22Rv1 (cell line): ENCODE data around the gene KCNJ14.

Experiments used
- ZFX ChIP-seq: fragments of 450-650 bp; IDR thresholded peaks from 2 replicates; pipeline ENCODE4 v1.6.1; 2017; ENCODE audit warnings: antibody characterized with exemption, borderline replicate concordance
- TF ChIP-seq, protein P1 (sequence below): fragments of 450-650 bp; IDR thresholded peaks from 2 replicates; pipeline ENCODE4 v1.5.1; 2017; ENCODE audit warnings: mild to moderate bottlenecking

GRCh38 chr19:48471836-48472235 lies 16.5 kb downstream of the KCNJ14 start:
- TF ChIP-seq, protein P1, sequence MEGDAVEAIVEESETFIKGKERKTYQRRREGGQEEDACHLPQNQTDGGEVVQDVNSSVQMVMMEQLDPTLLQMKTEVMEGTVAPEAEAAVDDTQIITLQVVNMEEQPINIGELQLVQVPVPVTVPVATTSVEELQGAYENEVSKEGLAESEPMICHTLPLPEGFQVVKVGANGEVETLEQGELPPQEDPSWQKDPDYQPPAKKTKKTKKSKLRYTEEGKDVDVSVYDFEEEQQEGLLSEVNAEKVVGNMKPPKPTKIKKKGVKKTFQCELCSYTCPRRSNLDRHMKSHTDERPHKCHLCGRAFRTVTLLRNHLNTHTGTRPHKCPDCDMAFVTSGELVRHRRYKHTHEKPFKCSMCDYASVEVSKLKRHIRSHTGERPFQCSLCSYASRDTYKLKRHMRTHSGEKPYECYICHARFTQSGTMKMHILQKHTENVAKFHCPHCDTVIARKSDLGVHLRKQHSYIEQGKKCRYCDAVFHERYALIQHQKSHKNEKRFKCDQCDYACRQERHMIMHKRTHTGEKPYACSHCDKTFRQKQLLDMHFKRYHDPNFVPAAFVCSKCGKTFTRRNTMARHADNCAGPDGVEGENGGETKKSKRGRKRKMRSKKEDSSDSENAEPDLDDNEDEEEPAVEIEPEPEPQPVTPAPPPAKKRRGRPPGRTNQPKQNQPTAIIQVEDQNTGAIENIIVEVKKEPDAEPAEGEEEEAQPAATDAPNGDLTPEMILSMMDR, result no peak
- no peak for TF ChIP-seq ZFX
